B cell (primary cell): ENCODE data around the gene ITPR3. TPM values are rescaled to one million over a fixed set of nuclear protein-coding genes. Genes with fewer than 3 reads are reported as not detected.

Source experiments
- ATAC-seq: fragments of 200-7000 bp; cut with Tn5 transposase; one replicate; pipeline ENCODE4 v1.10.0; 2021; ENCODE audit warnings: low read depth, mild to moderate bottlenecking, moderate number of reproducible peaks, moderate library complexity
- CTCF ChIA-PET: fragments of 350-600 bp; sonication (Branson Sonifier 250); formaldehyde crosslinking; loops from one replicate; lab custom pipeline; 2021; ENCODE audit warnings: antibody characterized with exemption, inconsistent platforms; lab: Charles Lee
- POLR2A ChIA-PET: fragments of 350-600 bp; sonication (Branson Sonifier 250); formaldehyde crosslinking; loops from one replicate; lab custom pipeline; 2021; ENCODE audit warnings: antibody characterized with exemption; lab: Charles Lee
- DNase-seq: peaks from one replicate; pipeline ENCODE4 v3.0.0; 2013
- H2AFZ ChIP-seq: 2 replicates; pipeline ENCODE4 v1.6.1; 2012; ENCODE audit warnings: mild to moderate bottlenecking, low read depth, low read length; ENCODE audit not compliant: insufficient read depth, poor library complexity, severe bottlenecking
- H3K27ac ChIP-seq, 2 donors: 1 replicate in 1 of 2; 2 replicates in 1 of 2; pipeline ENCODE4 v1.5.1; 2012 to 2013; ENCODE audit warnings: low read length in 2 of 2, mild to moderate bottlenecking in 2 of 2, moderate library complexity in 1 of 2
- H3K27me3 ChIP-seq, 4 experiments: fragments of 200-600 bp in 1 of 4; sonication (generic) in 1 of 4; replicated peaks in 1 of 4; 1 replicate in 2 of 4; 2 replicates in 2 of 4; pipeline versions ENCODE4 v1.6.1 to v1.7.0; 2013 to 2016; ENCODE audit warnings: low read length in 3 of 4, mild to moderate bottlenecking in 2 of 4, mixed read lengths in 1 of 4, moderate library complexity in 1 of 4; ENCODE audit not compliant: insufficient read depth in 4 of 4, control insufficient read depth in 3 of 4; ENCODE audit errors: control extremely low read depth in 1 of 4
- H3K36me3 ChIP-seq, 2 experiments: replicated peaks in 1 of 2; 1 replicate in 1 of 2; 2 replicates in 1 of 2; pipeline versions ENCODE4 v1.6.1 to v1.7.1; 2013; ENCODE audit warnings: low read length in 1 of 2; ENCODE audit not compliant: insufficient read depth in 2 of 2, control insufficient read depth in 1 of 2; ENCODE audit errors: control extremely low read depth in 1 of 2, extremely low read depth in 1 of 2
- H3K4me1 ChIP-seq, 2 donors: fragments of 200-600 bp in 1 of 2; sonication (generic) in 1 of 2; 1 replicate in 1 of 2; 2 replicates in 1 of 2; pipeline versions ENCODE4 v1.5.1 to v1.6.1; 2013 to 2017; ENCODE audit warnings: low read length in 2 of 2; ENCODE audit not compliant: control insufficient read depth in 2 of 2, insufficient read depth in 2 of 2
- H3K4me2 ChIP-seq: replicated peaks from 2 replicates; pipeline ENCODE3; 2012; ENCODE audit warnings: mild to moderate bottlenecking, low read depth, low read length; ENCODE audit not compliant: poor library complexity, severe bottlenecking
- H3K4me3 ChIP-seq, 5 experiments: fragments of 200-600 bp in 1 of 5; sonication (generic) in 1 of 5; 1 replicate in 3 of 5; 2 replicates in 2 of 5; pipeline versions ENCODE4 v1.5.1 to v1.7.0; 2011 to 2016; ENCODE audit warnings: low read length in 4 of 5, mild to moderate bottlenecking in 4 of 5, low read depth in 2 of 5, control low read depth in 1 of 5, moderate library complexity in 1 of 5; ENCODE audit not compliant: insufficient read depth in 1 of 5; ENCODE audit errors: control extremely low read depth in 1 of 5, extremely low read depth in 1 of 5
- H3K79me2 ChIP-seq: fragments of 200-600 bp; sonication (generic); one replicate; pipeline ENCODE4 v1.6.0; 2016; ENCODE audit warnings: low read length; ENCODE audit not compliant: control insufficient read depth, insufficient read depth
- H3K9ac ChIP-seq: fragments of 200-600 bp; sonication (generic); 2 replicates; pipeline ENCODE4 v1.6.1; 2017; ENCODE audit warnings: mild to moderate bottlenecking, low read length, moderate library complexity
- H3K9me3 ChIP-seq, 3 donors: one replicate each; pipeline versions ENCODE4 v1.6.1 to v1.7.1; 2013; ENCODE audit warnings: low read length in 2 of 3; ENCODE audit not compliant: control insufficient read depth in 2 of 3, insufficient read depth in 1 of 3; ENCODE audit errors: control extremely low read depth in 1 of 3
- H4K20me1 ChIP-seq: 2 replicates; pipeline ENCODE4 v1.6.0; 2012; ENCODE audit warnings: mild to moderate bottlenecking, low read length; ENCODE audit not compliant: insufficient read depth, control insufficient read depth, poor library complexity, severe bottlenecking
- H3K27ac Mint-ChIP-seq: one replicate; pipeline ENCODE4 v1.8.0; 2021; ENCODE audit warnings: mixed read lengths
- H3K27me3 Mint-ChIP-seq: one replicate; pipeline ENCODE4 v1.8.0; 2021; ENCODE audit warnings: mixed read lengths
- H3K4me1 Mint-ChIP-seq: one replicate; pipeline ENCODE4 v1.8.0; 2021; ENCODE audit warnings: mixed read lengths
- H3K4me3 Mint-ChIP-seq: one replicate; pipeline ENCODE4 v1.8.0; 2021; ENCODE audit warnings: mixed read lengths
- H3K9me3 Mint-ChIP-seq: one replicate; pipeline ENCODE4 v1.8.0; 2022; ENCODE audit warnings: mixed read lengths; ENCODE audit not compliant: insufficient read depth
- EZH2 ChIP-seq: IDR thresholded peaks from 2 replicates; pipeline ENCODE4 v1.6.1; 2012; ENCODE audit warnings: borderline replicate concordance, low read depth, mild to moderate bottlenecking, moderate library complexity, low read length; ENCODE audit not compliant: insufficient read depth, poor library complexity, severe bottlenecking
- WGBS: methylation state at CpG from one replicate; pipeline ENCODE4 v1.1.5; 2013; ENCODE audit warnings: missing lambda C conversion rate; ENCODE audit not compliant: insufficient coverage; 5-methylcytosine and 5-hydroxymethylcytosine counted together
- intact Hi-C: fragments of 100-400 bp; cut with micrococcal nuclease; formaldehyde crosslinking; loops from one replicate; pipeline ENCODE4 v1.10.0; 2022
- polyA plus RNA-seq: library from polyadenylated mRNA; depleted of rRNA; stranded (reverse); fragments of >200 nt; gene quantifications from 2 replicates; pipeline ENCODE4 v1.2.3, GENCODE V29; 2012
- total RNA-seq, 2 donors: library from RNA; stranded (reverse); fragments of 120-200 nt in 1 of 2; gene quantifications; 1 replicate in 1 of 2; 2 replicates in 1 of 2; pipeline versions ENCODE4 v1.2.3 to v1.2.4, GENCODE V29; 2013 to 2022
- TF ChIP-seq, protein P1 (sequence below): fragments of 200-600 bp; IDR thresholded peaks from one replicate; pipeline ENCODE4 v1.8.0; 2022; ENCODE audit warnings: antibody characterized with exemption, mild to moderate bottlenecking

Gene ITPR3
- total and polyA plus RNA-seq, 2 donors (not counting 1 experiment from before 2014, with no cell fraction given) = 61.9 to 67.6 TPM

DNA sequence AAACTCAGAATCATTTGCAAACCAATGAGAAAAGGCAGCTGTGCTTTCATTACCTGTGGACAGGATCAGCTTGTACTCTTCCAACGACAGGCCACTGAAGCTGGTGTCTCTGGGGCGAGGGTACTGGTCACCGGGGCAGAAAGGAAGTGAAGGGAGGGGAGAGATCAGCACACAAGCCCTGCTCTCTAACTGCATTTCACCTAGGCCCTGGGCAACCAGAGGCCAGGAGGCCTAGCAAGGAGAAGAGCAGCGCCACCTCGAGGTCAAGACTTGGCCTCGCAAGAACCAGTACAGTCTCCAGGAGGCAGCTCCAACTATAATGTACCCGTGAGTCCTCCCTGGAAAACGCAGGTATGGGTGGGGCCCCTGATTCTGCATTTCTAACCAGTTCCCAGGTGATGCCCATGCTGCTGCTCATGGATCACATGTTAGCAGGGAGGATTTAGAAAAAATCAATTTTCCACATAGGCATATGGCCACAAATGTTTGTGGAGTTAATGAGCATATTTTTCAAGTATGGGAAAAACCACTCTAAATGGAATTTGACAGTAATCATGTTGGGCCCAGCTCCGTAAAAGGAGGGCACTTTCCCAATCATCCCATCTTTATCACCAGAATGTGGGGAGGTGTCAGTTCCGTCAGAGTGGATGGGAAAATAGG lies 79.4 kb downstream of the ITPR3 start:
- Histone ChIP-seq H3K9me3 (no peaks in the 10 kb centered on the region), H4K20me1 (no peaks in the 10 kb centered on the region), H3K9ac (no peak overlapping the region), H2AFZ (peak overlapping the region; percentile 11), H3K36me3 (peaks cover 0 to under 1% of the 10 kb centered on the region in 2 experiments), H3K79me2 (peaks cover 16% of the 10 kb centered on the region), H3K4me1 (peaks cover 53 to 57% of the 10 kb centered on the region in 2 donors), H3K4me3 (no peak overlapping the region), H3K27ac (peak overlapping the region in 1 of 2 donors; percentile 17), H3K4me2 (peak overlapping the region; percentile 31), H3K27me3 (no peaks in the 10 kb centered on the region)
- Mint-ChIP-seq H3K27ac (peak overlapping the region; percentile 82), H3K4me1 (peaks cover 66% of the 10 kb centered on the region), H3K9me3 (no peaks in the 10 kb centered on the region), H3K4me3 (peak overlapping the region; percentile 21), H3K27me3 (no peaks in the 10 kb centered on the region)
- ATAC-seq (peak; percentile 64), DNase-seq (peak; percentile 86)
- intact Hi-C loops = loop anchor here (1.0 to 5.0 kb wide), 3 partner anchors 68 to 115 kb away; no protein-coding TSS in a partner anchor
- TF ChIP-seq, protein P1, sequence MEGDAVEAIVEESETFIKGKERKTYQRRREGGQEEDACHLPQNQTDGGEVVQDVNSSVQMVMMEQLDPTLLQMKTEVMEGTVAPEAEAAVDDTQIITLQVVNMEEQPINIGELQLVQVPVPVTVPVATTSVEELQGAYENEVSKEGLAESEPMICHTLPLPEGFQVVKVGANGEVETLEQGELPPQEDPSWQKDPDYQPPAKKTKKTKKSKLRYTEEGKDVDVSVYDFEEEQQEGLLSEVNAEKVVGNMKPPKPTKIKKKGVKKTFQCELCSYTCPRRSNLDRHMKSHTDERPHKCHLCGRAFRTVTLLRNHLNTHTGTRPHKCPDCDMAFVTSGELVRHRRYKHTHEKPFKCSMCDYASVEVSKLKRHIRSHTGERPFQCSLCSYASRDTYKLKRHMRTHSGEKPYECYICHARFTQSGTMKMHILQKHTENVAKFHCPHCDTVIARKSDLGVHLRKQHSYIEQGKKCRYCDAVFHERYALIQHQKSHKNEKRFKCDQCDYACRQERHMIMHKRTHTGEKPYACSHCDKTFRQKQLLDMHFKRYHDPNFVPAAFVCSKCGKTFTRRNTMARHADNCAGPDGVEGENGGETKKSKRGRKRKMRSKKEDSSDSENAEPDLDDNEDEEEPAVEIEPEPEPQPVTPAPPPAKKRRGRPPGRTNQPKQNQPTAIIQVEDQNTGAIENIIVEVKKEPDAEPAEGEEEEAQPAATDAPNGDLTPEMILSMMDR = peak; percentile 81
- no peak for TF ChIP-seq EZH2
- WGBS = 17% methylated on average over 6 of the region's 10 CpGs
- ChIA-PET POLR2A (interaction anchor here (0.6 to 1.3 kb wide), 5 partner anchors 18 to 121 kb away, joined by 3 to 5 read pairs (median 4); partner anchors contain the start of gene BAK1), CTCF (interaction anchor here (0.6 to 6.7 kb wide), 30 partner anchors 7 to 132 kb away, joined by 3 to 213 read pairs (median 4); partner anchors contain the start of genes BAK1, IP6K3, ITPR3 and UQCC2)
